GM12801 (cell line): ENCODE data around the gene TBX5.

ENCODE experiments used
- CTCF ChIP-seq: IDR thresholded peaks from one replicate; pipeline ENCODE4 v1.5.1; 2011; ENCODE audit warnings: control low read depth; ENCODE audit not compliant: insufficient read length; ENCODE audit errors: extremely low read depth

The TBX5 gene

DNA sequence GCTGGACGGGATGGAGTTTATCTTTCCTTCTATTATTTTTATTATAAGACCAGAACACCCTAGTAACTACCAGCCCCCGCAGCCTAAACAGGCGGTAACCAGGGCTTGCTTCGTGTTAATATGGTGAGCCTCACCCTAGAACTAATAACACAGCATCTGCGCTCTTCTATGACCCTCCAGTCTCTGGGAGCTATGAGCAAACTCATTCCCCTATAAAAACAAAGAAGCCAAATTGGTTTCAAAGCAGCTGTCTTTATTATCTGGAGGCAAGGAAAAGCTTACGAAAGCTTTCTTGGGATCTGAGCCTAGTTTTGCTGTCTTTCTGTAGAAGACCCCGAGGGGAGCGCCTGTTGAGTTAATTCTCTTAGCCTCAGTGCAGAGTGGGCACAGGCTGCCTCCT is 85.0 kb downstream of the TBX5 start:
- no peak for TF ChIP-seq CTCF

GRCh38 chr12:114320101-114320500 is 85.8 kb downstream of the TBX5 start:
- no peak for TF ChIP-seq CTCF

DNA sequence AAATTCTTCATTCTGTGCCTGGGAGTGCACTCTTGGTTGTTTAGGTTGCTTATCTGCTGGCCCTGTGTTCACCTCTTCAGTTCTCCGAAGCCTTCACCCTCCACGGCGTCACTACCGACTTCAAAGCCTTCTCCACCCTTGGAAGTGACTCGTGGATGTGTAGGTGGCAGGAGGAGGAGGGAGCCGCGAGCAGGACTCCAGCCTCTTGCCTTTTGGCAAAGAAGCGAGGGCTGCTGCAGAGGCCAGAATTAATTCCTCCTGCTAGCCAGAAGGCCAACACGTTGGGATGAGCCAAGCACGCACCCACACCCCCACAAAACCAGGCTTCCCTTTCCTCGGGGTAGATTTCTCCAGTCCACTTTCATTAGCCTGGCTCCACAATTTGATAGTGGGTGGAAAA is 86.5 kb downstream of the TBX5 start:
- TF ChIP-seq CTCF = no peak

- no peak for TF ChIP-seq CTCF
These were observed 87.0 kb downstream of the TBX5 start for GRCh38 chr12:114318984-114319383.

DNA sequence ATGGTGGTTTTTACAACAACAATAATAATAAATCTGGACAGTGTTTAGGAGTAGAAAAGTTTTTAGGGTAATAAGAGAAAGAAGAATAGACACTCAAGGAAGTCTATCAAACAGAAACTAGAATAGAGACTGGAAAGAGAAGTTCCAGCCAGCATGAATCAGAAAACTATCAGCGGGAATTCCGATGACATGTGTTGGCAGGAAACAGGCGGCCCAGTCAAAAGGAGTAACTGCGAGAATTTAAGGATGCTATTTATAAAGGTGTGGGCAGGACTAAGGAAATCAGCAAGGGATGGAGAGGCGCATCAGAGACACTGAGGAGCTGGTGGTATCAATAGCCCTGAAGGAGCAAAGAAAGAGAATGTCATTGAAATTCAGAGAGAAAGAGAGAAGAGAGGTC is 89.9 kb downstream of the TBX5 start:
- TF ChIP-seq CTCF = no peak

- no peak for TF ChIP-seq CTCF
These were observed 90.8 kb downstream of the TBX5 start for GRCh38 chr12:114314974-114315720.

- TF ChIP-seq CTCF = no peak
These were observed 91.5 kb downstream of the TBX5 start for GRCh38 chr12:114314403-114314802.
